IMR-90 (cell line): ENCODE results near the gene SLC2A11. TPM values are rescaled to one million over a fixed set of nuclear protein-coding genes. Genes with fewer than 3 reads are reported as not detected.
A peak's percentile ranks its signal among the peaks of the same experiment; 100 is the strongest.

Source experiments
- ATAC-seq: fragments of 200-7000 bp; cut with Tn5 transposase; 2 replicates; pipeline ENCODE4 v1.9.1; 2020; ENCODE audit warnings: low read depth, mild to moderate bottlenecking, moderate library complexity
- BruUV-seq: library from RNA; stranded (reverse); fragments of 400-500 nt; replicated peaks from 2 replicates; lab custom pipeline; 2021; lab: Mats Ljungman, UMichigan
- CTCF ChIA-PET: fragments of 300-600 bp; formaldehyde crosslinking; extraction: SDS; loops from one replicate; lab custom pipeline; 2021; ENCODE audit warnings: antibody characterized with exemption; lab: Yijun Ruan, JAX
- POLR2A ChIA-PET: fragments of 300-600 bp; sonication (Branson Sonifier 250); formaldehyde crosslinking; loops from one replicate; lab custom pipeline; 2022; ENCODE audit warnings: antibody characterized with exemption; ENCODE audit not compliant: unreplicated experiment; lab: Charles Lee
- DNase-seq: peaks from one replicate; pipeline ENCODE4 v3.0.0; 2013
- H2AFZ ChIP-seq: replicated peaks from 2 replicates; pipeline ENCODE3; 2013; ENCODE audit warnings: low read length, mild to moderate bottlenecking; ENCODE audit not compliant: poor library complexity
- H2AK5ac ChIP-seq: 2 replicates; pipeline ENCODE4 v1.6.1; 2013; ENCODE audit warnings: low read depth, low read length, inconsistent platforms
- H2AK9ac ChIP-seq: replicated peaks from 2 replicates; pipeline ENCODE3; 2013; ENCODE audit warnings: mild to moderate bottlenecking, low read depth, low read length, moderate library complexity; ENCODE audit not compliant: poor library complexity
- H2BK120ac ChIP-seq: 2 replicates; pipeline ENCODE4 v1.6.1; 2013; ENCODE audit warnings: low read depth, low read length, inconsistent platforms
- H2BK15ac ChIP-seq: 3 replicates; pipeline ENCODE4 v1.6.1; 2013; ENCODE audit warnings: low read depth, low read length, inconsistent platforms
- H2BK20ac ChIP-seq: 2 replicates; pipeline ENCODE4 v1.6.1; 2013; ENCODE audit warnings: low read depth, mild to moderate bottlenecking, inconsistent platforms, low read length, moderate library complexity
- H2BK5ac ChIP-seq: 2 replicates; pipeline ENCODE4 v1.6.1; 2013; ENCODE audit warnings: mild to moderate bottlenecking, low read depth, low read length, inconsistent platforms; ENCODE audit not compliant: poor library complexity, severe bottlenecking
- H3K14ac ChIP-seq: replicated peaks from 2 replicates; pipeline ENCODE4 v1.6.1; 2013; ENCODE audit warnings: low read depth, low read length, inconsistent platforms
- H3K18ac ChIP-seq: 2 replicates; pipeline ENCODE4 v1.6.1; 2013; ENCODE audit warnings: low read depth, low read length, control low read depth
- H3K23ac ChIP-seq: 2 replicates; pipeline ENCODE4 v1.6.1; 2013; ENCODE audit warnings: low read depth, low read length, inconsistent platforms
- H3K27ac ChIP-seq: 2 replicates; pipeline ENCODE4 v1.5.1; 2013; ENCODE audit warnings: mild to moderate bottlenecking, control low read depth, low read length; ENCODE audit not compliant: insufficient read depth
- H3K27me3 ChIP-seq: 2 replicates; pipeline ENCODE4 v1.6.1; 2013; ENCODE audit warnings: low read length; ENCODE audit not compliant: control insufficient read depth, insufficient read depth
- H3K36me3 ChIP-seq: 2 replicates; pipeline ENCODE4 v1.6.1; 2013; ENCODE audit warnings: low read length, mixed read lengths; ENCODE audit not compliant: control insufficient read depth, insufficient read depth
- H3K4ac ChIP-seq: 2 replicates; pipeline ENCODE4 v1.6.1; 2013; ENCODE audit warnings: low read depth, low read length, inconsistent platforms
- H3K4me1 ChIP-seq: 2 replicates; pipeline ENCODE4 v1.6.1; 2013; ENCODE audit warnings: low read length, mixed read lengths; ENCODE audit not compliant: control insufficient read depth, insufficient read depth
- H3K4me2 ChIP-seq: 2 replicates; pipeline ENCODE4 v1.6.1; 2013; ENCODE audit warnings: low read depth, mild to moderate bottlenecking, control low read depth, low read length, moderate library complexity
- H3K4me3 ChIP-seq: 2 replicates; pipeline ENCODE4 v1.5.1; 2013; ENCODE audit warnings: low read depth, mild to moderate bottlenecking, control low read depth, low read length, moderate library complexity; ENCODE audit not compliant: insufficient read depth
- H3K56ac ChIP-seq: 2 replicates; pipeline ENCODE4 v1.6.1; 2013; ENCODE audit warnings: low read length, inconsistent platforms; ENCODE audit not compliant: insufficient read depth; ENCODE audit errors: extremely low read depth
- H3K79me1 ChIP-seq, 2 experiments: 2 replicates each; pipeline ENCODE4 v1.6.1; 2013; ENCODE audit warnings: low read length in 2 of 2, inconsistent platforms in 1 of 2, low read depth in 1 of 2
- H3K9ac ChIP-seq: 2 replicates; pipeline ENCODE4 v1.6.1; 2013; ENCODE audit warnings: low read depth, low read length, control low read depth
- H3K9me1 ChIP-seq: 2 replicates; pipeline ENCODE4 v1.6.1; 2013; ENCODE audit warnings: low read length, inconsistent platforms; ENCODE audit not compliant: insufficient read depth
- H3K9me3 ChIP-seq: 2 replicates; pipeline ENCODE4 v1.6.1; 2013; ENCODE audit warnings: low read length; ENCODE audit not compliant: control insufficient read depth, insufficient read depth
- H4K20me1 ChIP-seq: 2 replicates; pipeline ENCODE4 v1.6.1; 2013; ENCODE audit warnings: low read length, inconsistent platforms; ENCODE audit not compliant: insufficient read depth
- H4K5ac ChIP-seq: 2 replicates; pipeline ENCODE4 v1.6.1; 2013; ENCODE audit warnings: mild to moderate bottlenecking, low read depth, low read length, control low read depth
- H4K8ac ChIP-seq, 2 experiments: 2 replicates each; pipeline ENCODE4 v1.6.1; 2013; ENCODE audit warnings: low read depth in 2 of 2, low read length in 2 of 2, control low read depth in 1 of 2, inconsistent platforms in 1 of 2
- H4K91ac ChIP-seq: 2 replicates; pipeline ENCODE4 v1.6.1; 2013; ENCODE audit warnings: low read depth, low read length, inconsistent platforms; ENCODE audit not compliant: insufficient read depth
- MAFK ChIP-seq: IDR thresholded peaks from 2 replicates; pipeline ENCODE4 v1.6.1; 2012; ENCODE audit warnings: low read depth, low read length, improper control_type of control experiment
- MAZ ChIP-seq: IDR thresholded peaks from 2 replicates; pipeline ENCODE4 v1.6.1; 2012; ENCODE audit warnings: low read depth, mild to moderate bottlenecking, low read length, improper control_type of control experiment, moderate library complexity, borderline replicate concordance
- RAD21 ChIP-seq: IDR thresholded peaks from 2 replicates; pipeline ENCODE4 v1.6.1; 2012; ENCODE audit warnings: low read length, improper control_type of control experiment
- RCOR1 ChIP-seq: IDR thresholded peaks from 2 replicates; pipeline ENCODE4 v1.6.1; 2012; ENCODE audit warnings: mild to moderate bottlenecking, low read length, improper control_type of control experiment; ENCODE audit not compliant: insufficient replicate concordance
- SMC3 ChIP-seq: fragments of 150-350 bp; IDR thresholded peaks from 2 replicates; pipeline ENCODE4 v1.6.1; 2016; ENCODE audit warnings: low read depth, mild to moderate bottlenecking, antibody characterized with exemption, low read length, moderate library complexity
- USF2 ChIP-seq: fragments of 150-350 bp; IDR thresholded peaks from 2 replicates; pipeline ENCODE4 v1.6.1; 2017; ENCODE audit warnings: mild to moderate bottlenecking, antibody characterized with exemption, low read length, low read depth
- WGBS, 2 experiments: methylation state at CpG; one replicate each; pipeline versions ENCODE4 v1.1.5 to v1.1.7; 2013; ENCODE audit warnings: missing lambda C conversion rate in 2 of 2; ENCODE audit not compliant: insufficient read length in 1 of 2; ENCODE audit errors: extremely low coverage in 2 of 2; 5-methylcytosine and 5-hydroxymethylcytosine counted together
- dilution Hi-C: fragments of 300-500 bp; cut with HindIII; formaldehyde crosslinking; loops from one replicate; pipeline ENCODE4 v1.14.3; 2018; ENCODE audit warnings: low sequenced_read_pairs; ENCODE audit not compliant: unreplicated experiment
- in situ Hi-C: fragments of 300-500 bp; cut with MboI; formaldehyde crosslinking; loops from 3 replicates; pipeline ENCODE4 v1.14.3; 2019; ENCODE audit warnings: low sequenced_read_pairs, inconsistent platforms, mixed read lengths
- intact Hi-C: fragments of 100-400 bp; cut with micrococcal nuclease; formaldehyde crosslinking; loops from 2 replicates; pipeline ENCODE4 v1.10.0; 2022
- polyA plus RNA-seq, 3 experiments: library from polyadenylated mRNA; depleted of rRNA; stranded (reverse); fragments of >200 nt; gene quantifications; 2 replicates each; pipeline ENCODE4 v1.2.3, GENCODE V29; 2012; ENCODE audit warnings: low replicate concordance in 1 of 3
- total RNA-seq: library from RNA; depleted of rRNA; stranded (reverse); fragments of >200 nt; gene quantifications from 2 replicates; pipeline ENCODE4 v1.2.3, GENCODE V29; 2012
- TF ChIP-seq, protein P1 (sequence below): fragments of 150-350 bp; IDR thresholded peaks from 2 replicates; pipeline ENCODE4 v1.6.1; 2016; ENCODE audit warnings: low read depth, mild to moderate bottlenecking, low read length, moderate library complexity, borderline replicate concordance

Gene SLC2A11
- total and polyA plus RNA-seq, 2 of the 4 experiments (the other 2 are of a cell fraction), result 3.2 to 8.7 TPM

- no peak overlapping the region for H3K4me2 ChIP-seq
- 98% methylated on average over 8 of the region's 16 CpGs; no CpG with 5 or more reads in 1 of the 2 experiments for WGBS, 2 experiments
- peaks cover 15% of the 10 kb centered on the region for H3K9me1 ChIP-seq
- peaks cover 62% of the 10 kb centered on the region for H3K36me3 ChIP-seq
- no peak overlapping the region for H4K91ac ChIP-seq
- no peak overlapping the region for H2AFZ ChIP-seq
- TF ChIP-seq USF2 (no peak), RAD21 (no peak), MAZ (no peak), MAFK (no peak), SMC3 (no peak), RCOR1 (no peak)
- TF ChIP-seq, protein P1, sequence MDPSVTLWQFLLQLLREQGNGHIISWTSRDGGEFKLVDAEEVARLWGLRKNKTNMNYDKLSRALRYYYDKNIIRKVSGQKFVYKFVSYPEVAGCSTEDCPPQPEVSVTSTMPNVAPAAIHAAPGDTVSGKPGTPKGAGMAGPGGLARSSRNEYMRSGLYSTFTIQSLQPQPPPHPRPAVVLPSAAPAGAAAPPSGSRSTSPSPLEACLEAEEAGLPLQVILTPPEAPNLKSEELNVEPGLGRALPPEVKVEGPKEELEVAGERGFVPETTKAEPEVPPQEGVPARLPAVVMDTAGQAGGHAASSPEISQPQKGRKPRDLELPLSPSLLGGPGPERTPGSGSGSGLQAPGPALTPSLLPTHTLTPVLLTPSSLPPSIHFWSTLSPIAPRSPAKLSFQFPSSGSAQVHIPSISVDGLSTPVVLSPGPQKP, result no peak
- H3K9me3 ChIP-seq, result peaks cover 3% of the 10 kb centered on the region; the same call in 1 of the 2 replicates
- ChIA-PET CTCF (no interaction called here), POLR2A (no interaction called here)
- H3K9ac ChIP-seq, result no peak overlapping the region
- no peak overlapping the region for H3K27ac ChIP-seq
- H3K23ac ChIP-seq, result no peak overlapping the region
- H2BK15ac ChIP-seq, result no peak overlapping the region
- H3K27me3 ChIP-seq, result no peaks in the 10 kb centered on the region
- dilution Hi-C loops, result no loop called here
- intact Hi-C loops, result no loop called here
- H3K79me1 ChIP-seq, result peaks cover 7 to 45% of the 10 kb centered on the region in 2 experiments
- in situ Hi-C loops, result no loop called here
- H3K4me3 ChIP-seq, result no peak overlapping the region
- H3K14ac ChIP-seq, result no peak overlapping the region
- H2AK5ac ChIP-seq, result no peak overlapping the region
- no peak overlapping the region for H2BK20ac ChIP-seq
- ATAC-seq, result no peak
- no peak for DNase-seq
- H3K56ac ChIP-seq, result no peak overlapping the region
- no TSS peak for BruUV-seq
- no peak overlapping the region for H3K4ac ChIP-seq
- no peak overlapping the region for H2BK120ac ChIP-seq
- H4K20me1 ChIP-seq, result peaks cover 43% of the 10 kb centered on the region
- H3K18ac ChIP-seq, result no peak overlapping the region
- no peak overlapping the region for H4K5ac ChIP-seq
- H2AK9ac ChIP-seq, result peak overlapping the region; percentile 40
- H4K8ac ChIP-seq, result no peak overlapping the region
- peaks cover 6% of the 10 kb centered on the region for H3K4me1 ChIP-seq
- no peak overlapping the region for H2BK5ac ChIP-seq
Observed at GRCh38 chr22:23833017-23833751, 24.5 kb upstream of the SLC2A11 start.
